GM21390 (cell line): ENCODE results near the gene ANKRD55.
A peak's percentile ranks its signal among the peaks of the same experiment; 100 is the strongest.
"Not testable (repeated sequence)": the region's sequence is repeated elsewhere in the genome, so short reads cannot be mapped to it uniquely, and the experiment has no call there.

ENCODE experiments used
- ATAC-seq: cut with Tn5 transposase; IDR thresholded peaks from one replicate; pipeline ENCODE4 v1.9.1; 2021; ENCODE audit not compliant: unreplicated experiment

Gene ANKRD55

DNA sequence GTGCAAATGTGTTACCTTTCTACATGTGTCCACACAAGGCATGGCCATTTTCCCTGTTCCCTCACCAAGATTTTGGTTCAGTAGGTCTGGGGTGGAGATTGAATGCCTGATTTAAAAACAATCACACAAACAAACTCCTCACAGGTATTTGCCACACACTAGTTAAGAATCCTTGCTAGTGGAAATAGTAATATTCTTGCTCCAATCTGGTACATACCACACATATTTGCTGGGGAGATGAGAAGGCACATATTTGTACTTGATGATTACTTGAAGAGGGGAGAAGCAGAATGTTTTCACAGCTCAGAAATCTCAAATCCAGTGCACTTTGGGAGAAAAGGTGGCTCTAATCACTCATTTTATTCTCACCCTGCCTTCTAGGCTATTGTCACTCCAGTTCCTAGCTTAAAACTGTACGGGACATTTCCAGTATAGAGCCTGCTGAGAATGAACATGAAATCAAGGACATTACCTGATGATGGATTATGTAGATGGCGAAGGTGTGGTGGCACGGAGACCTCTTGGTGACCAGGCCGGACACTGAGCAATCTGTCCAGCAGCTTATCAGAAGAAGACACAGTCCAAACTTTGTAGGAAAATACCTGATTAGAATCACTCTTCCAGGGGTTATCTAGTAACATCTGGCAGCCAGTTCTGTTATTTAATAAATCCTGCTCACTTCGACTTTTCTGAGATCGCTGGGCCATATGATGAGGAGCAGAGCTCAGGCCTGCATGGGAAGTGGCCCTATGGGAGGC lies 122.3 kb downstream of the ANKRD55 start:
- ATAC-seq = no peak

DNA sequence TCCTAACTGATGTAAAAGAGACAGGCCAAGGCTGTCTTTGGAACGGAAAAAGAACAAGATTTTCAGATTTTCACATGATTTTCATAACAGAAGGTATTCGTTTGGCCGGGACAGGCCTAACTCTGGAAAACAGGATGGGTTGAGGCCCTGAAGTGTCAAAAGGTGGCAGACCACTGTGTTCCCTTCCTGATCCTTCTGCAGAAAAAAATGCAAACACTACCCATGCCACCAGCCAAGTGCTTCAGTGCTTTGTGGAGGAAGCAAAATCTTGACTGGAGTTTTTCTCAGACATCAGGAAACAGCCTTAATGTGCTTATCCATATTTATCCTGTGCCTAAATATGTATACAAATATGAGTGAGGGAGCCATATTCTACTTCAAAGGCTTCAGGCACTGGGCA lies 124.9 kb downstream of the ANKRD55 start:
- no peak for ATAC-seq

DNA sequence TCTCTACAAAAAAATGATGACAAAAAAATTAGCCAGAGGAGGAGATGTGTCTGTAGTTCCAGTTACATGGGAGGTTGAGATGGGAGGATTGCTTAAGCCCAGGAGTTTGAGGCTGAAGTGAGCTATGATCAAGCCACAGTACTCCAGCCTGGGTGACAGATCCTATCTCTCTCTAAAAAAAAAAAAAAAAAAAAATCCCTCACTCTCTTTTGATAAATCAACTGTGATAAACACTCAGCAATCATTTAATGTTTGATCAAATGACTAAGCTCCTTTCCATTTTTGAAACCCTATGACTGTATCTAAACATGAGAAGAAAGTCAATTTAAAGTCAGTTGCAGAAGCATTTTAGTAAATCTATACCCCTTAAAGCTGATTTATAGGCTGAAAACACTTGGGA lies 126.3 kb downstream of the ANKRD55 start:
- ATAC-seq = no peak

DNA sequence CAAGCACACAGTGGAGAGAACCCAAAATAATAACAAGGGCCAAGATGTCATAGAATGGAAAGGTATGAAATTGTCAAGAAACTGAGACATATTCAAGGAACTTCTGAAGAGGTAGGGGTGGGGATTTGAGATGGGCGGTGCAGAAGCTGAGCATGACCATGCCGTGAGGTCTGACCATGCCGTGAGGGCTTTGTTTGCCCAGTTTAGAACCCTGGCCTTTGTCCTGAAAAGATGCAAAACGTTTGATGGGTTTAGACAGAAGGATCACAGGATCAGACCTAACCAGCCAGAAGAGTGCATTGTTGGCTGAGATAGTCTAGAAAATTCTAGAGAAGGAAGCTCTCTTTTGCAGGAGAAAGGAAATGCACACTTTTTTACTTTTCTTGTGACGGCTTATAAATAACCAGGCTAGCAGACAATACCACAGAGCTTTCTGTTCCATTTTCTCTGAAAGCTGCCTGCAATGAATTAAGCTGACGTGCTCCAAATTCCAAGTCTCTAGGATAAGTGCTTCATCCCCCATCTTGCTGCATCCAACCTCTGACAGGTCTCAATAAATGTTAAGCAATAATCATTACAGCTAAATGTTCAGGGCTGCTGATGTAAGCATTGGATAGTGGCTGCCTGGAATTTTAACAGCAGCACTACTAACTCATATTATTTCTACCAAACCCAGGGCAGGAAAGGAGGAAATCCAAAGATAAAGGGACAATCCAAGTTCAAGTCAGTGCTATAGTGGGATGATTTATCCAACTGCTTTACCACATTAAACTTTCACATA lies 127.4 kb downstream of the ANKRD55 start:
- ATAC-seq = no peak

DNA sequence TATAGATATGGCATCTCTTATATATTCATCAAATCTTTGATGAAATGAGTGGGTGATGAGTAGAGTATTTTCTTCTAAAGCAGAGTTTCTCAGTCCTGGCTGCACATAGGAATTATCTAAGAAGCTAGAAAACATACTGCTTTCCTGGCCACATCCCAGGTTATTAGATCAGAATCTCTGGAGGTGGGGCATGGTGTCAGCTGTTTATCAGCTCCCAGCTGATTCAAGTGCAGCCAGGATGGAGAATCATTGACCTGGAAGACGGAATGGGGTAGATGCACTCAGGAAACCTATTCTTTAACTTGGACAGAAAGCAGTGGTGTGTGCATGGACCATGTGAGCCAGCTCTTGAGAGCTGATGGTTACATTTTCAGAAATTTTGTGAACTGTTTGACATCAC lies 130.2 kb downstream of the ANKRD55 start:
- no peak for ATAC-seq

DNA sequence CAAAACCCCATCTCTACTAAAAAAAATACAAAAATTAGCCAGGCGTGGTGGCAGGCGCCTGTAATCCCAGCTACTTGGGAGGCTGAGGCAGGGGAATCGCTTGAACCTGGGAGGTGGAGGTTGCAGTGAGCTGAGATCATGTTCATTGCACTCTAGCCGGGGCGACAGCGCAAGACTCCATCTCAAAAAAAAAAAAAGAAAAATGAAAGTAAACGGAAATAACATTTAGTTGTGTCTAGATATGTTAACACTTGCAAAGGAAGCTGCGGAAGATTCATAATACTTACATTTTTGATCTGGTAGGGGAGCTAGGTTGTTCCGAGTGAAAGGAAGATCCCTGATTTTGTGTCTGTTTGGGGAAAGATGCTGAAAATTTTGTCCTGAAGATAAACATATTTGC lies 130.9 kb downstream of the ANKRD55 start:
- ATAC-seq = not testable (repeated sequence)

DNA sequence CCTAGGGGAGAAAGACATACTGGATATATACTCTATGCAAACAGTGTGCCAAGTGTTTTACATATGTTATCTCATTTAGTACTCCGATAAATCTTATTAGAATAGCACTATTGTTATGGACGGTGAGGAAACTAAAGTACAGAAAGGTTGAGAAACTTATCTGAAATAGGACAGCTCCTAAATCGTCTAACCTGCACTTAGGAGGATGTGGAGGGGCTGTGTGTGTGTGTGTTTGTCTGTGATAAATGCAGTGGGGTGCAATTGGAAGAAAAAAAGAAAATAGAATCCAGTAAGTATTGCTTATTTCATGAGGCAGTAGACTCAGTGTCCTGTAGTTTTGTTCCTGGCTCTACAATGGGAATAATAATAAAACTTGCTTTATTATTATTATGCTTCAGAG lies 131.9 kb downstream of the ANKRD55 start:
- no peak for ATAC-seq

DNA sequence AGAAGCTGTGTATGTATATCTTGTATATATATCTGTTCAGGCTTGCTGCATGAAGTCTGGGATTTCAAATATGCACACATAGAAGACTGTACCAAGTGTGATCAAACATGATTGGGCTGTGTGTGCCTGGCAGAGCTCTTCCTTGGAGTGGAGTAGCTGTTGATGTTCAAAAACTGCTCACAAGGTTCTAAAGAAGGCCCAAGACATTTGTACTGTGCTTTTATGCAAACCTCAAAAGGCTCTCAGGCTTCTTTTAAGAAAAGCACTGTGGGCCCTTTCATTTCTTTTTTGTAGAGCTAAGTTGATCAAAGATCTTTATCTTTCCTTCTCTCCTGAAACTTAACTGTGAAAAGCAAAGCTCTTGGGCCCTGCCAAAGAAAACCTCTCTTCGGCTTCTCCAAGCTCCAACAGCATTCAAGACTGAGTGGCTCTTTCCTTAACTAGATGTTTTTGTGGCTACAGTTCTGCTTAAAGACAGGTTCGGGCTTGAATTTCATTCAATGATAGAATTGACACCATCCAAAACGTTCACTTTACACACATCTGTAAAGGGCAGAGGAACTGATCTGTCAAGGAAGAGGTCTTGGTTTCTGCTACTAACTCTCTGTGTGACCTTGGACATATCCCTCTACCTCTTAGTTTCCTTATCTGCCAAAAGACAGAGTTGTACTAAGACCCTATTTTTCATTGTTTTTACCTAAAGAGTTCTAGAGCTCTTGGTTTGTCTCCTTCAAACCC lies 132.5 kb downstream of the ANKRD55 start:
- no peak for ATAC-seq

DNA sequence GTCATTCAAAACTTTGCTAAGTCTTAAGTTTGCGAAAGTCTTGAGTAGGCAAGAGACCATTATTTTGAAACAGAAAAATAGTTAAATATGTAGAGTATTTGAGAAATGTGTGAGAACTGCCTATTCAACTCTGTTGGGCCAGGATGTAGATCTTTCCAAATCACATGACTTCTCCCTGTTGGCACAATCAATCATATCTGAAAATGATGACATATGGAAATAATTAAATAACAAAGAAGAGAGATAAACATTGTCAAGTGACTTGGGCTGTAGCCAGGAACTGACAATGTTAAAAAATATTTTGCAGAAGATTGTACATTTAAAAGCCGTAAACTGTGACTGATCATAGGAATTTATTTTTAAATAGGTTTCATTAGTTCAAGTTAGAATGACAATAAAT lies 133.8 kb downstream of the ANKRD55 start:
- ATAC-seq = no peak

DNA sequence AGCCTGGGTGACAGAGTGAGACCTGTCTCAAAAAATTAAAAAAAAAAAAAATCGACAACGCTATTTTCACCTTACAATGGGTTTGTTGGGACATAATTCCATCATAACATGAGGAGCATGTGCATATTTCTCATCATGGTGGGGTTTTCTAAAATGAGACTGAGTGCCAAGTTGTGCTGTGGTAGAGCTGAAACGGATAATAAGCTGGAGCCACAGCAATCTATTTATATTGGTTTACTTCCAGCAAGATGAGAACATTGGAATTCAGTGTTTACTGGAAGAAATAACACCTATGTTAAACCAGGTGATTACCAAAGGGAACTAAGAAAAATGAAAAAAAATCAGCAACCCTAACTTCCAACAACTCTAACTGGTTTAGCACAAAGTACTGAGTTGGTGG lies 136.1 kb downstream of the ANKRD55 start:
- ATAC-seq = no peak

DNA sequence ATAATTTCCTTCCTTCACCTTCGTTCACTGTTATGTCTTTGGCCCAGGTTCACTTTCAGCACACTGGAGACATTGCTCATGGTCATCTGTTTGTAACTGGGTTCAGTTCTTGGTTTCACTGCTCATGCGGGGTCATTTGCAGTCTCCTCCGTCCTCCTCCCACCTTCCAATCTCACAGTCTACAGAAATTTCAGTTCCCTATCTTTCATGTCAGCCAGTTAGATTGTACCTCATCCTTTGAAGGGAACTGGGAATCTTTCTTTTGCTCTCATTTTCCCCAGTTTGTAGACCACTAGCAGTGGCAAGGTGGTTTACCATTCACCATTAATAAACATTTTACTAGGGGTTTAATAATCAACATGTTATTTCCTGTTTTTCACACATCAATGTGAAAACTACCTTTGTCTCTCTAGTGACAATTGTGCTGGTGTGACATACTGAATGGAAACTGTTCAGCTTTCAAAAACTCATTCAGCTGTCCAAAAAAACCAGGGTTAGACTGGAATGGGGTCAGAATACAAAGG lies 137.5 kb downstream of the ANKRD55 start:
- ATAC-seq = peak; percentile 87

DNA sequence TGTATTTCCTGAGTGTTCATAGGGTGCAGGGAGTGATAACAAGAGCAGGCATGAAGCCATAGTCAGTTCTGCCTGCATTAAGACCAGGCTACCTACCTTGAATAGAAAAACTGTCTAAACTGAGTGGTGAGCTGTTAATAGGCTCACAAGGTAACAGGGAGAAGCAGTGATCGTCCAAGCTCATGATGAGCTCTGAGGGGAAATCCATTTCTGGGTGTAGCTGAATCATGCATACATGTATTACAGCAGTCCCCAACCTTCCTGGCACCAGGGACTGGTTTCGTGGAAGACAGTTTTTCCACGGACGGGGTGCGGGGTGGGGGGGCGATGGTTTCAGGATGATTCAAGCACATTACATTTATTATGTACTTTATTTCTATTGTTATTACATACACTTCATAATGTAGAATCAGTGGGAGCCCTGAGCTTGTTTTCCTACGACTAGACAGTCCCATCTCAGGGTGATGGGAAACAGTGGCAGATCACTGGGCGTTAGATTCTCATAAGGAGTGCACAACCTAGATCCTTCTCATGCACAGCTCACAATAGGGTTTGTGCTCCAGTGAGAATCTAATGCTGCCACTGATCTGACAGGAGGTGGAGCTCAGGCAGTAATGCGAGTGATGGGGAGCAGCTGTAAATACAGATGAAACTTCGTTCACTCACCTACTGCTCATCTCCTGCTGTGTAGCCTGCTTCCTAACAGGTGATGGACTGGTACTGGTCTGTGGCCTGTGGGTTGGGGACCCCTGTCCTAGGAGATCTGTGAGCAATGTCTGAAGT lies 138.4 kb downstream of the ANKRD55 start:
- peak; percentile 6 for ATAC-seq

DNA sequence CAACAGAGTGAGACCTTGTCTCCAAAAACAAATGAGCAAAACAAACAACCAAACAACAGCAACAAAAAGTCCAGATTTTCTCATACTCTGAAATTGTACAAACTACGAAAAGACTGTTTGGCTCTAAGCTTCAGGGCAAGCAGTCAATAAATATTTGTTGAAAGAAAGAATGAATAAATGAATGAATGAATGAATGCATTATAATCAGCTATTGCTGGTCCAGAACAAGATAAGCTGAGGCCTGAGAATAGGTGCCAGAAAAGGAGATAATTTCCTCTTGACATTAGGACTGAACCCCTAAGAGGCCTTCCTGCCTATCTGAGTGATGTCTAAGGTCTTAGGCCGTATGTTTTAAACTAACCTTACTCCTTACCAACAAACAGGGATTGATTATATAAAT lies 139.2 kb downstream of the ANKRD55 start:
- no peak for ATAC-seq

DNA sequence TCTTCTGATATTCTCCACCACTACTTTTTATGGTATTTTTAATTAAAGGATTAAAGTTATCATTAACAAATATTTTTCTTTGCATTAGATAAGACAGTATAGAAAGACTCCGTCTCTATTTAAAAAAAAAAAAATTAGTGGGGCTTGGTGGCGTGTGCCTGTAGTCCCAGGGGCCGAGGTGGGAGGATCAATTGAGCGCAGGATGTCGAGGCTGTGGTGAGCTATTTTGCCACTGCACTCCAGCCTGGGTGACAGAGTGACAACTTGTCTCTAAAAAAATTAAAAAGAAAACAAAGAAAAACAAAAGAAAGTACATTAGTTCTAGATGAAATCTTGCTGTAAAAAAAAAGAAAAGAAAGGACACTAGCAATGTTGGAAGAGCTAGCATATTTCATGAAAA lies 141.0 kb downstream of the ANKRD55 start:
- no peak for ATAC-seq

DNA sequence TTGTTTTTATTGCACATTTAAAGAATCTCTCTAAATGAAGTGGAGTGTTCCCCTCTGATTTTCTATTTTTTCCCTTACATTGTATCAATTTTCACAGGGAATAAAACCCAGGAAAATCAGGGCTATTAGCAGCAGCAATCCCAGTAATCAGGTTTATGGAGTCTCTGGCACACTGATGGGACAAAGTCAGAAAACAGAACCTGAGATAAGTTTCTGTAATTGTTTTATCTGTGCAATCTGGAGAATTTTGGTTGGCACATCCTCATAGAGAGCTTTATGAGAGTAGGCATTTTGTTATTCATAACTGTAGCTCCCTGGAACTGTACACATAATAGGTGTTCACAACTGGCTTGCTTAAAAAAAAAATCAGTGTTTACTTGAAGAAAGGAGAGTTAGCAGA lies 141.5 kb downstream of the ANKRD55 start:
- ATAC-seq = no peak

DNA sequence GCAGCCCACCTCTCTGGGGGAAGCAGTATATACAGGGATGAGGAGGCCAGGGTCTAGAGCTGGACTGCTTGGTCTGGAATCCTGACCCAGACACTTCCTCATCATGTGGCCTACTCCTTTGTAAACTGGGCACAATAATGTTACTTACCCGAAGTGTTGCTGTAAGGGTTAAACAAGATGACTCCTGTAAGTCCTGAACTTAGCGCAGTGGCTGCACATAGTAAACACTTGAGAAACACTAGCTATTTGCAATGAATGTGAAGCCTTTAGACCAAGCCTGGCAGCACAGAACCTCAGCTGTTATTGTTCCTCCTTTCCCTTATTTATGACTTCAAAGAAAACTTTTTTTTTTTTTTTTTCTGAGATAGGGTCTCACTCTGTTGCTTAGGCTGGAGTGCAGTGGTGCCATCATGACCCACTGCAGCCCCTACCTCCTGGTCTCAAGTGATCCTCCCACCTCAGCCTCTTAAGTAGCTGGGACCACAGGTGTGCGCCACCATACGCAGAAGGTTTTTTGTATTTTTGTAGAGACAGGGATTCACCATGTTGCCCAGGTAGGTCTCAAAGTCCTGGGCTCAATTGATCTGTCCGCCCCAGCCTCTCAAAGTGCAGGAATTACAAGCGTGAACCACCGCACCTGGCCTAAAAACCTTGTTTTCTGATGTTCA lies 142.2 kb downstream of the ANKRD55 start:
- no peak for ATAC-seq

DNA sequence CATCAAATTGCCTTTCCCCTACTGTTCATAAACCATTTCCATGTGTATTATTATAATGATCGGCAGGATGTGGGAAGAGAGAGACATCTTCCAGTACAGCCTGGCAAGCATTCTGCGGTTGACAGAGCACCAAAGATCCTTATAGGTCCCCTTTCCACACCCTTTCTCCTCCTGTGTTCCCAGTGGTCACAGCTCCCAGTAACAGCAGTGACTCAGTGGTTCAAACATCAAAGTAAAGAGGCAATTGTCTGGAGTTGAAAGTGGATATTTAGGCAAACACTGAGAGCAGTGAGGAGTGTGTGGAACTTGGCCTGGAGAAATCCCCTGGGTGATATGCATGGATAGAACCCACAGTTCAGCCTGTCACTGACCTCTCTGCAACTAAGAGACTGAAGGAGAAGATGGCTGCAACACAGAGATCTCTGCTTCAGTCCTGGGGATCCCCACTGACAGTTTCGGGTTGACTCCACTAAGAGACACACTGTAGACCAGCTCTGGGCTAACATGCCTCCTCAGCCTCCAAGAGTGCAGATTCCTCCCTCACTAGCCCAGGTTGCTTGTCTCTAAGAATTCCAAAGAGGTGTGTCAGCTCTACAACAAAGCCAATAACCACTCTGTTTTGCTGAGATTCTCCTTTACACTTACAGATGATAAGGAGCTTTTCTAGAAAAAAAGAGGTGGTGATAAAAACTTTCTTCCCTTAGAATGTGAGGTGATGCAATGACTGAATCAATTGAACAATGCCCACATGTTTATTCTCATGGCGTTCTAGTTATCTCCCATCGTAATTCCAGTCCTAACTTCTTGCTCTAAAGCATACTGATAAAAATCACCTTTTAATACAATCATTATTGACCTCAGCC lies 143.9 kb downstream of the ANKRD55 start:
- ATAC-seq = peak; percentile 92

DNA sequence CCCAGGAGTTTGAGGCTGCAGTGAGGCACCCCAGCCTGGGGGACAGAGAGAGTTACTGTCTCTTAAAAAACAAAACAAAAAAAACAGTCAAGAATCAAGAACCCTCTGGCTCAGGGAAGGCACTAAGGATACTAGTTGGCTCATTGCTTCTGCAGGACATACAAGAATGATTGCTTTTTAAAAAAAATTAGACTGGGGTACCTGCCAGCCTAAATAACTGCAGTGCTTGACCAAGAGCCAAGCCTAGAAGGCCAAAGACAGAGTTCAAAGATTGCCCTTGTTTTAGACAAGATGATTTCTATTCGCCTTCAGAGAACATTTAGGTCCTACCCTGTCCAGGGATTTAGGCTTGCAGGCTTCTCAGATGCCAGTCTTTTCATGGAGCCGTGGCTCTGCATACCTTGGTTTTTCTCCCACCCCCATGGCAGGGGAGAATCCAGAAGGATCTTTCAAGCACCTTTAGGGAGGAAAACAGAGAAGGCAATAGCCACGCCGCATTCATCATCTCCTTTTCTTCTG lies 144.6 kb downstream of the ANKRD55 start:
- no peak for ATAC-seq

DNA sequence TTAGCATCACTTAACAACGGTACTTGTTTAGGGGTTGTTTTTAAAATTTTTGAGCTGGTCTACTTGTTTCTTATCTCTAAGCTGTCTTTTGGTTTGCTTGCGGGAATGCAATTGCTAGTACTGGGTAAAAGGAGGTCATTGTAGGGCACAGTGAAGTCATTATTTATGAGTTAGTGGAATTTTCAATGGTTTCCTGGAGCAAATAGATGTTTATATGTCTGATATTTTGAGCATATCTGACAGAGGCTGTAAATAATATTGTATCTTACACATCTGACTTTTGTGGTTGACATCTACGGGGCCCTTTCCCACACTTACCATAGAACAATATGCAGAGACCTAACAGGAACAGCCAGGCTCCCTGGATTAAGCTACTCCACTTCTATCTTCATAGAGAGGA lies 147.9 kb downstream of the ANKRD55 start:
- no peak for ATAC-seq
